IPS-18a (cell line): ENCODE measurements around the gene ERF.

ENCODE experiments used
- H3K27ac ChIP-seq: one replicate; pipeline ENCODE4 v1.5.1; 2013; ENCODE audit warnings: low read length
- H3K27me3 ChIP-seq: one replicate; pipeline ENCODE4 v1.6.1; 2013; ENCODE audit warnings: mild to moderate bottlenecking, low read length; ENCODE audit not compliant: control insufficient read depth, insufficient read depth
- H3K36me3 ChIP-seq: one replicate; pipeline ENCODE4 v1.6.1; 2013; ENCODE audit warnings: low read depth, low read length; ENCODE audit not compliant: control insufficient read depth
- H3K4me1 ChIP-seq: one replicate; pipeline ENCODE4 v1.6.1; 2013; ENCODE audit warnings: low read depth, low read length; ENCODE audit not compliant: control insufficient read depth
- H3K4me3 ChIP-seq: one replicate; pipeline ENCODE4 v1.5.1; 2013; ENCODE audit warnings: low read length
- H3K9ac ChIP-seq: one replicate; pipeline ENCODE4 v1.6.1; 2013; ENCODE audit warnings: mild to moderate bottlenecking, low read length, moderate library complexity
- H3K9me3 ChIP-seq: one replicate; pipeline ENCODE4 v1.6.1; 2013; ENCODE audit warnings: low read depth, low read length; ENCODE audit not compliant: control insufficient read depth

Gene ERF

GRCh38 chr19:42285988-42286348 lies 31.0 kb upstream of the ERF start:
- H3K27ac ChIP-seq: no peak overlapping the region
- peaks cover 31% of the 10 kb centered on the region for H3K4me1 ChIP-seq
- no peak overlapping the region for H3K9ac ChIP-seq
- no peaks in the 10 kb centered on the region for H3K27me3 ChIP-seq
- H3K4me3 ChIP-seq: no peak overlapping the region
- H3K9me3 ChIP-seq: no peaks in the 10 kb centered on the region
- peaks cover 37% of the 10 kb centered on the region for H3K36me3 ChIP-seq

GRCh38 chr19:42285541-42285941 lies 30.6 kb upstream of the ERF start:
- H3K36me3 ChIP-seq: peaks cover 34% of the 10 kb centered on the region
- H3K4me3 ChIP-seq: peak overlapping the region; percentile 86
- peaks cover 31% of the 10 kb centered on the region for H3K4me1 ChIP-seq
- peak overlapping the region; percentile 45 for H3K9ac ChIP-seq
- H3K9me3 ChIP-seq: no peaks in the 10 kb centered on the region
- H3K27ac ChIP-seq: no peak overlapping the region
- no peaks in the 10 kb centered on the region for H3K27me3 ChIP-seq

GRCh38 chr19:42284591-42285341 lies 29.8 kb upstream of the ERF start:
- Histone ChIP-seq H3K9ac (peak overlapping the region; percentile 45), H3K4me1 (peaks cover 31% of the 10 kb centered on the region), H3K27me3 (no peaks in the 10 kb centered on the region), H3K4me3 (peak overlapping the region; percentile 86), H3K36me3 (peaks cover 27% of the 10 kb centered on the region), H3K9me3 (no peaks in the 10 kb centered on the region), H3K27ac (no peak overlapping the region)

- no peak overlapping the region for H3K9ac ChIP-seq
- H3K4me3 ChIP-seq: no peak overlapping the region
Measured at GRCh38 chr19:42284066-42284501, 29.2 kb upstream of the ERF start.

GRCh38 chr19:42283188-42284065 lies 28.5 kb upstream of the ERF start:
- Histone ChIP-seq H3K4me1 (peaks cover 31% of the 10 kb centered on the region), H3K27me3 (no peaks in the 10 kb centered on the region), H3K9ac (no peak overlapping the region), H3K27ac (no peak overlapping the region), H3K36me3 (peaks cover 14% of the 10 kb centered on the region), H3K4me3 (peak overlapping the region; percentile 59), H3K9me3 (no peaks in the 10 kb centered on the region)

More at GRCh38 chr19:42284066-42284501, 29.2 kb upstream of the ERF start:
- Histone ChIP-seq H3K4me1 (peaks cover 31% of the 10 kb centered on the region), H3K27me3 (no peaks in the 10 kb centered on the region), H3K36me3 (peaks cover 21% of the 10 kb centered on the region), H3K27ac (no peak overlapping the region), H3K9me3 (no peaks in the 10 kb centered on the region)

- Histone ChIP-seq H3K27me3 (no peaks in the 10 kb centered on the region), H3K9me3 (no peaks in the 10 kb centered on the region), H3K9ac (no peak overlapping the region), H3K36me3 (peaks cover 8% of the 10 kb centered on the region), H3K27ac (no peak overlapping the region), H3K4me3 (no peak overlapping the region), H3K4me1 (peaks cover 31% of the 10 kb centered on the region)
Measured at GRCh38 chr19:42282819-42283187, 27.9 kb upstream of the ERF start.

- no peak overlapping the region for H3K9ac ChIP-seq
Measured at GRCh38 chr19:42281827-42282762, 27.2 kb upstream of the ERF start.

GRCh38 chr19:42281146-42281826 lies 26.4 kb upstream of the ERF start:
- Histone ChIP-seq H3K27ac (no peak overlapping the region), H3K36me3 (no peaks in the 10 kb centered on the region), H3K27me3 (no peaks in the 10 kb centered on the region), H3K9me3 (no peaks in the 10 kb centered on the region), H3K9ac (no peak overlapping the region), H3K4me3 (peak overlapping the region; percentile 50), H3K4me1 (peaks cover 31% of the 10 kb centered on the region)

More at GRCh38 chr19:42281827-42282762, 27.2 kb upstream of the ERF start:
- peaks cover 31% of the 10 kb centered on the region for H3K4me1 ChIP-seq
- peaks cover under 1% of the 10 kb centered on the region for H3K36me3 ChIP-seq
- H3K27ac ChIP-seq: no peak overlapping the region
- peak overlapping the region; percentile 50 for H3K4me3 ChIP-seq
- no peaks in the 10 kb centered on the region for H3K27me3 ChIP-seq
- no peaks in the 10 kb centered on the region for H3K9me3 ChIP-seq

GRCh38 chr19:42280815-42281145 lies 25.9 kb upstream of the ERF start:
- H3K4me1 ChIP-seq: peaks cover 28% of the 10 kb centered on the region
- no peak overlapping the region for H3K9ac ChIP-seq
- H3K4me3 ChIP-seq: peak overlapping the region; percentile 78
- no peaks in the 10 kb centered on the region for H3K27me3 ChIP-seq
- no peak overlapping the region for H3K27ac ChIP-seq
- H3K9me3 ChIP-seq: no peaks in the 10 kb centered on the region
- no peaks in the 10 kb centered on the region for H3K36me3 ChIP-seq

- Histone ChIP-seq H3K36me3 (no peaks in the 10 kb centered on the region), H3K4me1 (peaks cover 22% of the 10 kb centered on the region), H3K4me3 (peak overlapping the region; percentile 78), H3K27ac (no peak overlapping the region), H3K27me3 (no peaks in the 10 kb centered on the region), H3K9me3 (no peaks in the 10 kb centered on the region), H3K9ac (peak overlapping the region; percentile 52)
Measured at GRCh38 chr19:42279902-42280814, 25.2 kb upstream of the ERF start.
